GM12878 (cell line): Measurements from ENCODE around the gene SUPT3H. TPM values are rescaled to one million over a fixed set of nuclear protein-coding genes. Genes with fewer than 3 reads are reported as not detected.

Source experiments
- ATAC-seq: fragments of 200-7000 bp; cut with Tn5 transposase; 3 replicates; pipeline ENCODE4 v1.9.1; 2020; ENCODE audit warnings: mild to moderate bottlenecking, moderate library complexity
- BruUV-seq: library from RNA; stranded (reverse); fragments of 400-500 nt; replicated peaks from 2 replicates; lab custom pipeline; 2021; lab: Mats Ljungman, UMichigan
- CTCF ChIA-PET: fragments of 300-600 bp; sonication (Branson Sonifier 250); formaldehyde crosslinking; extraction: SDS; loops from one replicate; lab custom pipeline; 2021; ENCODE audit warnings: inconsistent platforms; lab: Yijun Ruan, JAX
- POLR2A ChIA-PET: fragments of 350-600 bp; formaldehyde crosslinking; extraction: SDS; loops from one replicate; lab custom pipeline; 2021; ENCODE audit warnings: inconsistent platforms; lab: Charles Lee
- RAD21 ChIA-PET: fragments of 300-600 bp; sonication (Branson Sonifier 250); formaldehyde crosslinking; loops from one replicate; lab custom pipeline; 2023; ENCODE audit warnings: antibody characterized with exemption; ENCODE audit not compliant: unreplicated experiment; lab: Charles Lee
- SMC1A ChIA-PET: fragments of 300-600 bp; sonication (Branson Sonifier 250); formaldehyde crosslinking; loops from one replicate; lab custom pipeline; 2023; ENCODE audit not compliant: unreplicated experiment, uncharacterized antibody; lab: Charles Lee
- DNase-seq: peaks from one replicate; pipeline ENCODE4 v3.0.0-alpha.2; 2011; ENCODE audit warnings: low read depth, low spot score
- FAIRE-seq: peaks from 3 replicates; lab custom pipeline; 2011; peaks lifted over from hg19 to GRCh38; lab: Jason Lieb, UNC
- H2AFZ ChIP-seq: 2 replicates; pipeline ENCODE4 v1.6.0; 2011; ENCODE audit warnings: low read depth, low read length, control low read depth; ENCODE audit not compliant: control insufficient read depth
- H3K27ac ChIP-seq: 2 replicates; pipeline ENCODE4 v1.5.1; 2011; ENCODE audit warnings: control low read depth; ENCODE audit not compliant: control insufficient read depth, insufficient read depth
- H3K27me3 ChIP-seq, 2 experiments: replicated peaks in 1 of 2; 2 replicates each; pipeline versions ENCODE4 v1.6.0 to v1.6.1; 2011; ENCODE audit warnings: low read length in 1 of 2; ENCODE audit not compliant: control insufficient read depth in 2 of 2, insufficient read depth in 2 of 2
- H3K36me3 ChIP-seq, 2 experiments: 2 replicates each; pipeline ENCODE4 v1.5.1; 2011; ENCODE audit warnings: low read length in 1 of 2; ENCODE audit not compliant: control insufficient read depth in 2 of 2, insufficient read depth in 2 of 2
- H3K4me1 ChIP-seq: 2 replicates; pipeline ENCODE4 v1.6.1; 2011; ENCODE audit warnings: mild to moderate bottlenecking, low read length, moderate library complexity, mixed read lengths; ENCODE audit not compliant: control insufficient read depth, insufficient read depth
- H3K4me2 ChIP-seq: 2 replicates; pipeline ENCODE4 v1.6.0; 2011; ENCODE audit warnings: control low read depth; ENCODE audit not compliant: control insufficient read depth, insufficient read depth
- H3K4me3 ChIP-seq: fragments of 200-600 bp; sonication (generic); 2 replicates; pipeline ENCODE4 v1.5.1; 2016
- H3K79me2 ChIP-seq: 2 replicates; pipeline ENCODE4 v1.6.0; 2011; ENCODE audit warnings: low read length; ENCODE audit not compliant: control insufficient read depth, insufficient read depth
- H3K9ac ChIP-seq: 2 replicates; pipeline ENCODE4 v1.8.0; 2011; ENCODE audit warnings: low read length, control low read depth, mixed read lengths; ENCODE audit not compliant: control insufficient read depth, insufficient read depth
- H3K9me3 ChIP-seq: replicated peaks from 3 replicates; pipeline ENCODE4 v1.5.1; 2011; ENCODE audit warnings: mild to moderate bottlenecking, low read length; ENCODE audit not compliant: control insufficient read depth, insufficient read depth
- H4K20me1 ChIP-seq: 2 replicates; pipeline ENCODE4 v1.6.0; 2011; ENCODE audit not compliant: control insufficient read depth, insufficient read depth
- ASH2L ChIP-seq: fragments of 300-600, 200-600 bp; sonication (generic); IDR thresholded peaks from 2 replicates; pipeline ENCODE4 v1.6.1; 2017; ENCODE audit warnings: low read depth, mild to moderate bottlenecking, borderline replicate concordance
- BCL11A ChIP-seq: IDR thresholded peaks from 2 replicates; pipeline ENCODE4 v1.6.1; 2011; ENCODE audit warnings: low read depth, low read length
- CEBPZ ChIP-seq: fragments of 150-350 bp; IDR thresholded peaks from 2 replicates; pipeline ENCODE4 v1.6.1; 2016; ENCODE audit warnings: low read depth, low read length
- CREM ChIP-seq: IDR thresholded peaks from 2 replicates; pipeline ENCODE4 v1.6.1; 2014; ENCODE audit warnings: antibody characterized with exemption, low read depth
- FOXK2 ChIP-seq: fragments of 450-650 bp; IDR thresholded peaks from 2 replicates; pipeline ENCODE4 v1.6.1; 2017; ENCODE audit warnings: mild to moderate bottlenecking, moderate library complexity
- GATAD2B ChIP-seq: fragments of 450-650 bp; conservative IDR thresholded peaks from 2 replicates; pipeline ENCODE4 v1.6.1; 2017; ENCODE audit warnings: low read depth, mild to moderate bottlenecking, moderate library complexity
- IRF3 ChIP-seq: fragments of 450-650 bp; IDR thresholded peaks from 2 replicates; pipeline ENCODE4 v1.6.1; 2014; ENCODE audit warnings: mild to moderate bottlenecking
- NBN ChIP-seq: fragments of 450-650 bp; IDR thresholded peaks from 2 replicates; pipeline ENCODE4 v1.6.1; 2016
- RAD51 ChIP-seq: fragments of 450-650 bp; IDR thresholded peaks from 2 replicates; pipeline ENCODE4 v1.6.1; 2016; ENCODE audit warnings: moderate library complexity, mild to moderate bottlenecking, inconsistent platforms
- RBBP5 ChIP-seq: fragments of 200-600 bp; sonication (generic); conservative IDR thresholded peaks from 2 replicates; pipeline ENCODE4 v1.6.1; 2016
- STAT3 ChIP-seq: IDR thresholded peaks from 2 replicates; pipeline ENCODE4 v1.6.1; 2011; ENCODE audit warnings: low read depth, low read length, improper control_type of control experiment
- TAF1 ChIP-seq: IDR thresholded peaks from 2 replicates; pipeline ENCODE4 v1.6.1; 2011; ENCODE audit warnings: mild to moderate bottlenecking, low read depth, low read length, borderline replicate concordance
- TCF12 ChIP-seq: IDR thresholded peaks from 2 replicates; pipeline ENCODE4 v1.6.1; 2011; ENCODE audit warnings: low read depth, mild to moderate bottlenecking, low read length
- TCF7 ChIP-seq: IDR thresholded peaks from 2 replicates; pipeline ENCODE4 v1.6.1; 2014; ENCODE audit warnings: antibody characterized with exemption, borderline replicate concordance
- WRNIP1 ChIP-seq: IDR thresholded peaks from 2 replicates; pipeline ENCODE4 v1.6.1; 2011; ENCODE audit warnings: low read depth, low read length, improper control_type of control experiment, borderline replicate concordance
- ZNF217 ChIP-seq: fragments of 450-650 bp; IDR thresholded peaks from 2 replicates; pipeline ENCODE4 v1.6.1; 2017; ENCODE audit warnings: antibody characterized with exemption, mild to moderate bottlenecking
- ZNF274 ChIP-seq: IDR thresholded peaks from one replicate; pipeline ENCODE4 v1.8.0; 2011; ENCODE audit not compliant: insufficient read length, insufficient read depth
- WGBS: methylation state at CpG from one replicate; pipeline ENCODE4 v1.1.6; 2016; ENCODE audit warnings: low lambda C conversion rate; ENCODE audit not compliant: insufficient replicate concordance, insufficient coverage; ENCODE audit errors: missing lambda C conversion rate; 5-methylcytosine and 5-hydroxymethylcytosine counted together
- in situ Hi-C: fragments of 300-500 bp; cut with MboI; formaldehyde crosslinking; loops from 9 replicates; pipeline ENCODE4 v1.14.3; 2018; ENCODE audit warnings: mixed read lengths
- intact Hi-C: fragments of 100-400 bp; cut with micrococcal nuclease; formaldehyde crosslinking; loops from one replicate; pipeline ENCODE4 v1.14.2; 2022; ENCODE audit not compliant: unreplicated experiment
- polyA plus RNA-seq, 11 experiments: library from polyadenylated mRNA; depleted of rRNA in 4 of 11; unstranded in 6 of 11; stranded (reverse) in 5 of 11; fragments of >200 nt; fragmentation: Nextera tagmentation in 4 of 11; fragmentation: Illumina TruSeq in 1 of 11; extraction: Ambion mirVana in 4 of 11; extraction: Trizol in 1 of 11; gene quantifications; 1 replicate in 1 of 11; 2 replicates in 10 of 11; pipeline versions ENCODE4 v1.2.1 to v1.2.3, GENCODE V29; 2011 to 2016; ENCODE audit warnings: inconsistent platforms in 2 of 11, missing spikeins in 2 of 11, low read depth in 1 of 11
- total RNA-seq, 4 experiments: library from RNA; depleted of rRNA in 3 of 4; stranded (reverse); fragments of >200 nt in 3 of 4; fragmentation: Illumina TruSeq in 1 of 4; extraction: Trizol in 1 of 4; gene quantifications; 2 replicates each; pipeline versions ENCODE4 v1.2.1 to v1.2.3, GENCODE V29; 2013 to 2021
- TF ChIP-seq, protein P1 (sequence below): IDR thresholded peaks from 2 replicates; pipeline ENCODE4 v1.6.1; 2012; ENCODE audit warnings: low read depth, low read length, improper control_type of control experiment

Gene SUPT3H
- total and polyA plus RNA-seq, 10 of the 15 experiments (the other 5 are each of a cell fraction or from before 2014, with no cell fraction given), result 0.51 to 3.7 (median 2.0) TPM

GRCh38 chr6:45323656-45324224, 54.0 kb downstream of the SUPT3H start:
- H3K4me1 ChIP-seq, result no peaks in the 10 kb centered on the region
- no TSS peak for BruUV-seq
- H3K4me3 ChIP-seq, result no peak overlapping the region
- no peaks in the 10 kb centered on the region for H3K9me3 ChIP-seq
- CTCF ChIA-PET, result interaction anchor here (0.6 to 0.7 kb wide), 2 partner anchors 30 to 507 kb away, joined by 3 to 4 read pairs; no protein-coding TSS in a partner anchor
- H3K79me2 ChIP-seq, result no peaks in the 10 kb centered on the region
- SMC1A ChIA-PET, result interaction anchor here (1.0 to 1.2 kb wide), 2 partner anchors 14 to 16 kb away, joined by 3 read pairs; no protein-coding TSS in a partner anchor
- no peaks in the 10 kb centered on the region for H3K27me3 ChIP-seq
- no peaks in the 10 kb centered on the region for H4K20me1 ChIP-seq
- FAIRE-seq (no peak), DNase-seq (no peak)
- H2AFZ ChIP-seq, result no peak overlapping the region
- 43% methylated on average over 3 of the region's 3 CpGs for WGBS
- no peak overlapping the region for H3K9ac ChIP-seq
- TF ChIP-seq RBBP5, result no peak
- TF ChIP-seq IRF3, result no peak
- TF ChIP-seq BCL11A, result no peak
- TF ChIP-seq GATAD2B, result no peak
- TF ChIP-seq NBN, result no peak
- TF ChIP-seq WRNIP1, result no peak
- no peak for TF ChIP-seq CREM
- no peak for TF ChIP-seq STAT3
- TF ChIP-seq ZNF217, result no peak
- TF ChIP-seq CEBPZ, result no peak
- TF ChIP-seq TCF12, result no peak
- TF ChIP-seq, protein P1, sequence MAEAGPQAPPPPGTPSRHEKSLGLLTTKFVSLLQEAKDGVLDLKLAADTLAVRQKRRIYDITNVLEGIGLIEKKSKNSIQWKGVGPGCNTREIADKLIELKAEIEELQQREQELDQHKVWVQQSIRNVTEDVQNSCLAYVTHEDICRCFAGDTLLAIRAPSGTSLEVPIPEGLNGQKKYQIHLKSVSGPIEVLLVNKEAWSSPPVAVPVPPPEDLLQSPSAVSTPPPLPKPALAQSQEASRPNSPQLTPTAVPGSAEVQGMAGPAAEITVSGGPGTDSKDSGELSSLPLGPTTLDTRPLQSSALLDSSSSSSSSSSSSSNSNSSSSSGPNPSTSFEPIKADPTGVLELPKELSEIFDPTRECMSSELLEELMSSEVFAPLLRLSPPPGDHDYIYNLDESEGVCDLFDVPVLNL, result no peak
- no peak for TF ChIP-seq TAF1
- TF ChIP-seq ZNF274, result no peak
- TF ChIP-seq FOXK2, result no peak
- no peak for TF ChIP-seq ASH2L
- no peak for TF ChIP-seq TCF7
- TF ChIP-seq RAD51, result no peak
- TF ChIP-seq, all 136 proteins: peak for 0
- in situ Hi-C loops, result no loop called here
- ChIA-PET POLR2A (no interaction called here), RAD21 (interaction anchor here (1.0 kb wide), 1 partner anchor 391 kb away, joined by 3 read pairs; no protein-coding TSS in a partner anchor)
- H3K4me2 ChIP-seq, result no peak overlapping the region
- no peak for ATAC-seq
- no peaks in the 10 kb centered on the region for H3K36me3 ChIP-seq
- intact Hi-C loops, result no loop called here
- H3K27ac ChIP-seq, result no peak overlapping the region
